SJSA1 (cell line): Measurements from ENCODE around the gene YY1. TPM values are rescaled to one million over a fixed set of nuclear protein-coding genes. Genes with fewer than 3 reads are reported as not detected.

Experiments used
- total RNA-seq: library from RNA; depleted of rRNA; stranded (reverse); fragments of >200 nt; shearing (Covaris generic); gene quantifications from 2 replicates; pipeline ENCODE4 v1.2.3, GENCODE V29; 2014; rRNA removed

The YY1 gene
- total RNA-seq, 1 experiment from 2014 or later, result 49.0 TPM

Other genes with a start within 250 kb of the YY1 start
- gene EVL, start 173.7 kb upstream of the YY1 start, total RNA-seq, result 10.8 and 11.0 TPM in 2 replicates
- gene DEGS2, start 79.5 kb upstream of the YY1 start, total RNA-seq, result not detected in 2 replicates
- gene SLC25A29, start 67.3 kb downstream of the YY1 start, total RNA-seq, result 13.2 and 22.3 TPM in 2 replicates
- not detected in 2 replicates for gene SLC25A47, start 84.2 kb downstream of the YY1 start, total RNA-seq
- 10.7 and 11.5 TPM in 2 replicates for gene WDR25, start 137.3 kb downstream of the YY1 start, total RNA-seq